ACC112 (cell line): ENCODE results near the gene MED31.
"Not testable (repeated sequence)": the region's sequence is repeated elsewhere in the genome, so short reads cannot be mapped to it uniquely, and the experiment has no call there.

ENCODE experiments used
- H2AFZ ChIP-seq: fragments of 200-600 bp; sonication (generic); one replicate; pipeline ENCODE4 v1.6.0; 2017; ENCODE audit warnings: antibody characterized with exemption, low read length; ENCODE audit not compliant: unreplicated experiment
- H3K27ac ChIP-seq: fragments of 200-600 bp; sonication (generic); 2 replicates; pipeline ENCODE4 v1.5.1; 2014; ENCODE audit warnings: low read depth, mild to moderate bottlenecking, antibody characterized with exemption, low read length, moderate library complexity
- H3K27me3 ChIP-seq: fragments of 200-600 bp; sonication (generic); 2 replicates; pipeline ENCODE4 v1.6.1; 2014; ENCODE audit warnings: mild to moderate bottlenecking, antibody characterized with exemption, low read length, moderate library complexity, mixed read lengths; ENCODE audit not compliant: insufficient read depth
- H3K36me3 ChIP-seq: fragments of 200-600 bp; sonication (generic); 2 replicates; pipeline ENCODE4 v1.6.1; 2016; ENCODE audit warnings: mild to moderate bottlenecking, antibody characterized with exemption, low read length, moderate library complexity, mixed read lengths; ENCODE audit not compliant: insufficient read depth
- H3K4me1 ChIP-seq: fragments of 200-600 bp; sonication (generic); one replicate; pipeline ENCODE4 v1.6.1; 2016; ENCODE audit warnings: low read length, mixed read lengths; ENCODE audit not compliant: insufficient read depth, unreplicated experiment, control insufficient read depth
- H3K4me3 ChIP-seq: fragments of 200-600 bp; sonication (generic); 2 replicates; pipeline ENCODE4 v1.5.1; 2014; ENCODE audit warnings: mild to moderate bottlenecking, low read depth, low read length
- H3K79me2 ChIP-seq: fragments of 200-600 bp; sonication (generic); one replicate; pipeline ENCODE4 v1.6.0; 2016; ENCODE audit warnings: low read length; ENCODE audit not compliant: control insufficient read depth, unreplicated experiment, insufficient read depth

Gene MED31

GRCh38 chr17:6667516-6667915 is 16.1 kb upstream of the MED31 start:
- H3K36me3 ChIP-seq: no peaks in the 10 kb centered on the region
- H3K27ac ChIP-seq: no peak overlapping the region
- peaks cover 16% of the 10 kb centered on the region; the same call in 1 of the 2 replicates for H3K27me3 ChIP-seq
- no peaks in the 10 kb centered on the region for H3K4me1 ChIP-seq
- no peak overlapping the region for H2AFZ ChIP-seq
- H3K4me3 ChIP-seq: no peak overlapping the region
- no peaks in the 10 kb centered on the region for H3K79me2 ChIP-seq

GRCh38 chr17:6666557-6666956 is 15.2 kb upstream of the MED31 start:
- Histone ChIP-seq H3K79me2 (no peaks in the 10 kb centered on the region), H3K4me3 (no peak overlapping the region), H3K4me1 (no peaks in the 10 kb centered on the region), H3K27me3 (peaks cover 21% of the 10 kb centered on the region), H2AFZ (no peak overlapping the region), H3K36me3 (no peaks in the 10 kb centered on the region), H3K27ac (no peak overlapping the region)

- no peaks in the 10 kb centered on the region for H3K4me1 ChIP-seq
- H3K27me3 ChIP-seq: peaks cover 20% of the 10 kb centered on the region
- H2AFZ ChIP-seq: no peak overlapping the region
- H3K36me3 ChIP-seq: no peaks in the 10 kb centered on the region
- H3K27ac ChIP-seq: no peak overlapping the region
- H3K79me2 ChIP-seq: no peaks in the 10 kb centered on the region
- H3K4me3 ChIP-seq: no peak overlapping the region
These were observed 14.7 kb upstream of the MED31 start for GRCh38 chr17:6666077-6666521.

- not testable (repeated sequence) for H3K27ac ChIP-seq, H3K36me3 ChIP-seq, H3K4me3 ChIP-seq, H3K4me1 ChIP-seq, H2AFZ ChIP-seq, H3K79me2 ChIP-seq
- H3K27me3 ChIP-seq: peaks cover 22% of the 10 kb centered on the region
These were observed 11.8 kb upstream of the MED31 start for GRCh38 chr17:6663200-6663599.

- Histone ChIP-seq H2AFZ (no peak overlapping the region), H3K27me3 (peaks cover 27% of the 10 kb centered on the region), H3K4me3 (no peak overlapping the region), H3K36me3 (no peaks in the 10 kb centered on the region), H3K27ac (no peak overlapping the region), H3K79me2 (no peaks in the 10 kb centered on the region), H3K4me1 (no peaks in the 10 kb centered on the region)
These were observed 10.1 kb upstream of the MED31 start for GRCh38 chr17:6661464-6661848.

GRCh38 chr17:6660805-6661463 is 9.5 kb upstream of the MED31 start:
- no peak overlapping the region for H3K4me3 ChIP-seq
- H3K36me3 ChIP-seq: no peaks in the 10 kb centered on the region
- H3K4me1 ChIP-seq: no peaks in the 10 kb centered on the region
- H3K27ac ChIP-seq: no peak overlapping the region
- no peak overlapping the region for H2AFZ ChIP-seq
- peaks cover 27% of the 10 kb centered on the region for H3K27me3 ChIP-seq
- no peaks in the 10 kb centered on the region for H3K79me2 ChIP-seq

GRCh38 chr17:6660101-6660500 is 8.7 kb upstream of the MED31 start:
- Histone ChIP-seq H2AFZ (no peak overlapping the region), H3K36me3 (no peaks in the 10 kb centered on the region), H3K27ac (no peak overlapping the region), H3K79me2 (no peaks in the 10 kb centered on the region), H3K4me1 (peaks cover 6% of the 10 kb centered on the region), H3K4me3 (no peak overlapping the region), H3K27me3 (peaks cover 33% of the 10 kb centered on the region)

- not testable (repeated sequence) for H3K27ac ChIP-seq, H2AFZ ChIP-seq, H3K36me3 ChIP-seq, H3K79me2 ChIP-seq, H3K4me3 ChIP-seq
- peaks cover 39% of the 10 kb centered on the region for H3K27me3 ChIP-seq
- H3K4me1 ChIP-seq: peaks cover 12% of the 10 kb centered on the region
These were observed 7.0 kb upstream of the MED31 start for GRCh38 chr17:6658411-6658810.

- H3K36me3 ChIP-seq: no peaks in the 10 kb centered on the region
- H3K79me2 ChIP-seq: peaks cover 7% of the 10 kb centered on the region
- H3K27ac ChIP-seq: no peak overlapping the region
- peaks cover 39% of the 10 kb centered on the region for H3K27me3 ChIP-seq
- no peak overlapping the region for H2AFZ ChIP-seq
- no peak overlapping the region for H3K4me3 ChIP-seq
- H3K4me1 ChIP-seq: peaks cover 18% of the 10 kb centered on the region
These were observed 6.4 kb upstream of the MED31 start for GRCh38 chr17:6657633-6658287.

- peaks cover 35% of the 10 kb centered on the region for H3K27me3 ChIP-seq
- not testable (repeated sequence) for H3K27ac ChIP-seq, H2AFZ ChIP-seq, H3K36me3 ChIP-seq
- H3K79me2 ChIP-seq: peaks cover 12% of the 10 kb centered on the region
- H3K4me3 ChIP-seq: peak overlapping the region; percentile 50
- peaks cover 18% of the 10 kb centered on the region for H3K4me1 ChIP-seq
These were observed 5.6 kb upstream of the MED31 start for GRCh38 chr17:6656797-6657632.
